SU-DHL-6 (cell line): Measurements from ENCODE around the gene ACACB.

ENCODE experiments used
- H2AFZ ChIP-seq: fragments of 200-600 bp; sonication (generic); 2 replicates; pipeline ENCODE4 v1.6.1; 2014; ENCODE audit warnings: low read depth, mild to moderate bottlenecking, moderate library complexity, mixed read lengths, antibody characterized with exemption, low read length; ENCODE audit not compliant: severe bottlenecking
- H3F3A ChIP-seq: fragments of 200-600 bp; shearing (Covaris generic); 2 replicates; pipeline ENCODE4 v1.6.0; 2016; ENCODE audit warnings: antibody characterized with exemption, mild to moderate bottlenecking; ENCODE audit not compliant: insufficient read depth
- H3K27ac ChIP-seq: fragments of 200-600 bp; sonication (generic); 2 replicates; pipeline ENCODE4 v1.5.1; 2016; ENCODE audit warnings: low read depth, mild to moderate bottlenecking, low read length, moderate library complexity, mixed read lengths
- H3K27me3 ChIP-seq: fragments of 200-600 bp; sonication (generic), shearing (Covaris generic); 2 replicates; pipeline ENCODE4 v1.6.0; 2014; ENCODE audit warnings: mild to moderate bottlenecking, low read length
- H3K36me3 ChIP-seq: fragments of 200-600 bp; sonication (generic); 2 replicates; pipeline ENCODE4 v1.6.1; 2014; ENCODE audit warnings: mild to moderate bottlenecking, low read length, mixed read lengths
- H3K4me2 ChIP-seq: fragments of 300-600, 200-600 bp; shearing (Covaris generic), sonication (generic); 2 replicates; pipeline ENCODE4 v1.6.0; 2014; ENCODE audit warnings: low read length, low read depth, mild to moderate bottlenecking; ENCODE audit not compliant: poor library complexity, severe bottlenecking
- H3K4me3 ChIP-seq: fragments of 200-600 bp; sonication (generic); 2 replicates; pipeline ENCODE4 v1.5.1; 2014; ENCODE audit warnings: antibody characterized with exemption, low read length, mild to moderate bottlenecking, mixed read lengths; ENCODE audit not compliant: insufficient read depth, poor library complexity, severe bottlenecking
- H3K79me2 ChIP-seq: fragments of 200-600 bp; sonication (generic); 2 replicates; pipeline ENCODE4 v1.6.1; 2014; ENCODE audit warnings: mild to moderate bottlenecking, low read length, moderate library complexity; ENCODE audit not compliant: insufficient read depth
- H3K9ac ChIP-seq: fragments of 200-600 bp; sonication (generic); 2 replicates; pipeline ENCODE4 v1.7.0; 2014; ENCODE audit warnings: mild to moderate bottlenecking, low read length
- H3K9me2 ChIP-seq: fragments of 200-600 bp; sonication (generic); replicated peaks from 2 replicates; pipeline ENCODE4 v1.6.1; 2014; ENCODE audit warnings: low read length; ENCODE audit not compliant: insufficient read depth
- H3K9me3 ChIP-seq: fragments of 200-600 bp; sonication (generic); 2 replicates; pipeline ENCODE4 v1.6.1; 2014; ENCODE audit warnings: low read length, mixed read lengths; ENCODE audit not compliant: insufficient read depth
- H4K20me1 ChIP-seq: fragments of 200-600 bp; sonication (generic); 2 replicates; pipeline ENCODE4 v1.6.1; 2014; ENCODE audit warnings: low read depth, mild to moderate bottlenecking, antibody characterized with exemption, low read length, moderate library complexity, mixed read lengths
- EZH2phosphoT487 ChIP-seq: fragments of 200-600 bp; sonication (generic), shearing (Covaris generic); conservative IDR thresholded peaks from 2 replicates; pipeline ENCODE4 v1.6.1; 2018; ENCODE audit warnings: mild to moderate bottlenecking, antibody characterized with exemption, low read length, moderate library complexity, mixed read lengths
- TF ChIP-seq, protein P1 (sequence below): fragments of 200-600 bp; sonication (generic); IDR thresholded peaks from one replicate; pipeline ENCODE4 v1.5.1; 2017; ENCODE audit warnings: antibody characterized with exemption, mild to moderate bottlenecking, low read length, moderate library complexity; ENCODE audit not compliant: insufficient read depth, poor library complexity, severe bottlenecking

The ACACB gene

DNA sequence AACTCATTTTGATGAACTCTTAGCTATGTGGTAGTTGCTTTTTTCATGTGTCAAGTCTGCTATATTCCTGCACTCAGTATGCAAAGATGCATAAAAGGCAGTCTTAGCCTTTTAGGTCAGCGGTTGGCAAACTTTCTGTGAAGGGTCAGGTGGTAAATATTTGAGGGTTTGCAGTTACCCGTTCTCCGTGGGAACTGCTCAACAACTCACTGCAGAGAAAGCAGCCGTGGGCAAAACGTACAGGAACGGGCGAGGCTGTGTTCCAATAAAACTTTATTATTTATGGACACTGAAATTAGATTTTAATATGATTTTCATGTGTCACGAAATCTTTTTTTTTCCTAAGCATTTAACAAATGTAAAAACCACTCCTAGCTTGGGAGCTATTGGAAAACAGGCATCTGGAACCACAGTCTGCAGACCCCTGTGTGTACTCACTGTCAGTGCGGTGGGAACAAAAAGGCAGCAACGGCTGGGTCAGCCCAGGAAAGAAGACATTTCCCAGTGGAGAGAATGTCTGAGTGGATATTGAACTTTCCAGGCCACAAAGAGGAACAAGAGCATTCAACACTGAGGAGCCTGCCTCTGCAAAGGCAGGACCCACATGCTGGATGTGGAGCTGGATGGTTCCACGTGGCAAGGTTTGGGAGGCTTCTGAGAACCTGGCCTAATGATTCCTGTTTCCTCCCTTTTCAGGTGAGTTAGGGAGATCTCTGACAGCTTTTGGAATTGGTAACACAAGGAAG lies 3.5 kb upstream of the ACACB start:
- Histone ChIP-seq H4K20me1 (no peaks in the 10 kb centered on the region), H2AFZ (no peak overlapping the region), H3K4me3 (no peak overlapping the region), H3K27me3 (no peaks in the 10 kb centered on the region), H3K9me3 (no peaks in the 10 kb centered on the region), H3K27ac (no peak overlapping the region), H3F3A (0 out of 2 replicates have a peak, but pooled peaks cover 3% of the 10 kb centered on the region), H3K9ac (no peak overlapping the region), H3K9me2 (no peaks in the 10 kb centered on the region), H3K79me2 (no peaks in the 10 kb centered on the region), H3K4me2 (no peak overlapping the region), H3K36me3 (no peaks in the 10 kb centered on the region)
- TF ChIP-seq EZH2phosphoT487 = no peak

DNA sequence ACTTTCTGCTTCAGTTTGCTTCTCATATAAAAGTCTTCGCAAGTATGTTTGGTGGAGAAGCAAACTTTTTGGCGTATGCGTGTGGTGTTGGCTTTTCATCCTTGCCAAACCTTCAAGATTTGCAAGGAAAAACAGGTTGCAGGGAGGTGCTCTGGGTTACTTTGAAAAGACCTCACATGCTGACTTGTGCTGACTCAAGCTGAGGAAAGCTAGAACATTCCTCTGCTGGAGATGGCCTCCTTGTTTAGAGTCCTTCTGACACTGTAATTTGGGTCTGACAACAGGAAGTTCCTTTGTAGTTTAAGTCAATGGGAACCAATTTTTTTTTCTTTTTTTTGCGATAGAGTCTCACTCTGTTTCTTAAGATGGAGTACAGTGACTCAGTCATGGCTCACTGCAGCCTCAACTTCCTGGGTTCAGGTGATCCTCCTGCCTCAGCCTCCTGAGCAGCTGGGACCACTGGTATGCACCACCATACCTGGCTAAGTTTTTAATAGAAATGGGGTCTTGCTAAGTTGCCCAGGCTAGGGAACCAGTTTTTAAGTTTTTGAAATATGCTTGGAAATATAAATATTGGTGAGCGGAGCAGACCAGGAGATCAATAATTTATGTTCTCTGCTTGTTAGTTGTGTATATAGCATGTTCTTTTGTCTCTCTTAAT lies 2.6 kb upstream of the ACACB start:
- no peaks in the 10 kb centered on the region for H3K36me3 ChIP-seq
- no peaks in the 10 kb centered on the region for H3K27me3 ChIP-seq
- no peak overlapping the region for H3K9ac ChIP-seq
- H3K4me2 ChIP-seq = no peak overlapping the region
- H3K27ac ChIP-seq = no peak overlapping the region
- no peaks in the 10 kb centered on the region for H4K20me1 ChIP-seq
- no peaks in the 10 kb centered on the region for H3K79me2 ChIP-seq
- no peak for TF ChIP-seq EZH2phosphoT487
- TF ChIP-seq, protein P1, sequence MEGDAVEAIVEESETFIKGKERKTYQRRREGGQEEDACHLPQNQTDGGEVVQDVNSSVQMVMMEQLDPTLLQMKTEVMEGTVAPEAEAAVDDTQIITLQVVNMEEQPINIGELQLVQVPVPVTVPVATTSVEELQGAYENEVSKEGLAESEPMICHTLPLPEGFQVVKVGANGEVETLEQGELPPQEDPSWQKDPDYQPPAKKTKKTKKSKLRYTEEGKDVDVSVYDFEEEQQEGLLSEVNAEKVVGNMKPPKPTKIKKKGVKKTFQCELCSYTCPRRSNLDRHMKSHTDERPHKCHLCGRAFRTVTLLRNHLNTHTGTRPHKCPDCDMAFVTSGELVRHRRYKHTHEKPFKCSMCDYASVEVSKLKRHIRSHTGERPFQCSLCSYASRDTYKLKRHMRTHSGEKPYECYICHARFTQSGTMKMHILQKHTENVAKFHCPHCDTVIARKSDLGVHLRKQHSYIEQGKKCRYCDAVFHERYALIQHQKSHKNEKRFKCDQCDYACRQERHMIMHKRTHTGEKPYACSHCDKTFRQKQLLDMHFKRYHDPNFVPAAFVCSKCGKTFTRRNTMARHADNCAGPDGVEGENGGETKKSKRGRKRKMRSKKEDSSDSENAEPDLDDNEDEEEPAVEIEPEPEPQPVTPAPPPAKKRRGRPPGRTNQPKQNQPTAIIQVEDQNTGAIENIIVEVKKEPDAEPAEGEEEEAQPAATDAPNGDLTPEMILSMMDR = no peak
- H3F3A ChIP-seq = 0 out of 2 replicates have a peak, but pooled peaks cover 3% of the 10 kb centered on the region
- no peak overlapping the region for H2AFZ ChIP-seq
- no peaks in the 10 kb centered on the region for H3K9me3 ChIP-seq
- no peaks in the 10 kb centered on the region for H3K9me2 ChIP-seq
- H3K4me3 ChIP-seq = no peak overlapping the region

DNA sequence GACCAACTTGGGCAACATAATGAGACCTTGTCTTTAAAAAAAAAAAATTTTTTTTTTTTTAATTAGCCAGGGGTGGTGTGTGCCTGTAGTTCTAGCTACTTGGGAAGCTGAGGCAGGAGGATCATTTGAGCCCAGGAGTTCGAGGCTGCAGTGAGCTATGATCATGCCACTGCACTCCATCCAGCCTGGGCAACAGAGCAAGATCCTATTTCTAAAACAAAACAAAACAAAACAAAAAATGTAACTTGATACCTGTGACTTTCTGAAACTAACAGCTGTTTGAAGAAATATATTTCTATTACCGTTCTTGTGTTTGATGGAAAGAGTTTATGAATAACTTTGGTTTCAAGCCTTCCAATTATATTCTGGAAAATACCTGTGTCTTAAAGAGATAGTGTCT lies 1.7 kb upstream of the ACACB start:
- Histone ChIP-seq H3K79me2 (no peaks in the 10 kb centered on the region), H3K4me2 (no peak overlapping the region), H3K27me3 (no peaks in the 10 kb centered on the region), H3K36me3 (no peaks in the 10 kb centered on the region), H3K9ac (no peak overlapping the region), H3K9me2 (no peaks in the 10 kb centered on the region), H3K27ac (no peak overlapping the region), H2AFZ (no peak overlapping the region), H3K4me3 (no peak overlapping the region), H4K20me1 (no peaks in the 10 kb centered on the region), H3K9me3 (no peaks in the 10 kb centered on the region), H3F3A (no peaks in the 10 kb centered on the region)
- TF ChIP-seq, protein P1 = no peak

DNA sequence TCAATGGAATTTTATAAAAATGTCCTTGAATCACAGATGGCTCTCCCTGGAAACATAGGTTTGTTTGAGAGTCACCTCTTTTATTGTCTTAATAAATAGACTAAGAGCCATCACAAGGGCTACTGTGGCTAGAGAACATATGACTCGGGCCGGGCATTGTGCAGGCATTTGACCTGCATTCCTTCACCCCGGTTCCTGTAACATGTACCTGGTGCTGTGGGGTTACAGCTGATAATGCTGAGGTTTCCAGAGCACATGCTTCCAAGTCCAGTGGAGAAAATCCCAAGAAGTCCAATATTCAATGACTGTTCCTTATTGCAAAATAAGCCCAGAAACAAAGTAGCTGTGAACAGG lies 1.0 kb upstream of the ACACB start:
- Histone ChIP-seq H3K36me3 (no peaks in the 10 kb centered on the region), H3K4me3 (no peak overlapping the region), H3K27ac (no peak overlapping the region), H2AFZ (no peak overlapping the region), H3K9ac (no peak overlapping the region), H4K20me1 (no peaks in the 10 kb centered on the region), H3K9me3 (no peaks in the 10 kb centered on the region), H3K79me2 (no peaks in the 10 kb centered on the region), H3K9me2 (no peaks in the 10 kb centered on the region), H3K27me3 (no peaks in the 10 kb centered on the region), H3F3A (no peaks in the 10 kb centered on the region), H3K4me2 (no peak overlapping the region)
- TF ChIP-seq, protein P1 = no peak
- TF ChIP-seq EZH2phosphoT487 = no peak
